IPS-NIHi11 (cell line): Measurements from ENCODE around the gene CD80.

Experiments
- DNase-seq: peaks from one replicate; pipeline ENCODE4 v3.0.0; 2012; ENCODE audit warnings: mixed read lengths, low spot score

The CD80 gene

GRCh38 chr3:119494597-119494996 lies 64.8 kb downstream of the CD80 start:
- DNase-seq, result no peak

GRCh38 chr3:119492810-119493209 lies 66.6 kb downstream of the CD80 start:
- no peak for DNase-seq

GRCh38 chr3:119492128-119492527 lies 67.3 kb downstream of the CD80 start:
- no peak for DNase-seq

- no peak for DNase-seq
Observed at GRCh38 chr3:119490153-119490552, 69.3 kb downstream of the CD80 start.

- DNase-seq, result no peak
Observed at GRCh38 chr3:119485563-119485962, 73.9 kb downstream of the CD80 start.

GRCh38 chr3:119483101-119483500 lies 76.3 kb downstream of the CD80 start:
- DNase-seq, result no peak

- DNase-seq, result no peak
Observed at GRCh38 chr3:119481079-119481478, 78.3 kb downstream of the CD80 start.
